SIG-M5 (cell line): ENCODE results near the gene EEFSEC.

Experiments used
- DNase-seq: peaks from one replicate; lab custom pipeline; 2025; lab: John Stamatoyannopoulos, UW

EEFSEC gene

GRCh38 chr3:128153156-128154041 lies at the start of gene EEFSEC:
Gene EEFSEC, plus strand, starts transcription at chr3:128153481. Its CDS starts 27 bp downstream, at chr3:128153508.
- DNase-seq, result no peak

GRCh38 chr3:128107834-128108233 lies 45.4 kb upstream of the EEFSEC start:
- no peak for DNase-seq

DNA sequence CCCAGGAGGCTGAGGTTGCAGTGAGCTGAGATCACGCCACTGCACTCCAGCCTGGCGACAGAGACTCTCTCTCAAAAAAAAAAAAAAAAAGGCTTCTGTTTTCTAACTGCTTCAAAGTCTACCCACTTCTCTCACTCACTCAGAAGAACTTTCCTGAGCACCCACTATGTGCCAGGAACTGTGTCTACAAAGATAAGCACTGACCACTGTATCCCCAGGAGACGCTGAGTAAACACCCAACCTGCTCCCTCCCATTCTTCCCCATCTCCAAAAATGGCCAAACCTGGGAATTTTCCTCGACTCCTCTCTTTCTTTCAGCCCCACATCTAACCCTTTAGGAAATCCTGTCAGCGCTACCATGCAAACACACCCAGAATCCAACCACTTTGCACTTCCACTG lies 42.1 kb upstream of the EEFSEC start:
- no peak for DNase-seq

DNA sequence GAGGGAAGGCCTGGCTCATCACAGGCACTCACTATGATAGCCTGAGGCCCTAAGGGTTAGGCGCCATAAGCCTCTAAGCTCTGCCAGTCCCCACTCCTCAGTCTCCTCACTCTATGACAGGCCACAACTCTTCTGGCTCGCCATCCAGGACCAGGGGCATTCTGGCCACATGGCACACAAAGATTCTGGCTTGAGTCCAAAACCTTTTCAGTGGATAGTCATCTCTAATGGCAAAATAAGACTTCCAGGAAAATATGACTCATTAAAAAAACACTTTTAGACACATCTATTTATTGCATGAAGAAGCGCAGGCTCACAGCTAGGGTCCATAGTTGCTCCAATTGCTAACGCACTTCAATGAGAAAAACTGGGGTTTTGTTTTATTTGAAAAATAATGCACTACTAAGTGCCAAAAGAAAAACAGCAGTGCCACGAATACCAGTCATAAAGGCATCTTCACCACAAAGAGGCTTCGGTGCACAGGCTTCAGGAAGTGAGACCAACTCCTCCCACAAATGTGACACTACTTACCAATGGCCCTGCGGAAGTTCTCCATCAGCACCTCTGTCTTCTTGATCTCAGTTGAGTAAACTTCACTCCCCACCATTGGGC lies 40.8 kb upstream of the EEFSEC start:
- DNase-seq, result no peak

- no peak for DNase-seq
These were observed 39.2 kb upstream of the EEFSEC start for GRCh38 chr3:128113817-128114794.

DNA sequence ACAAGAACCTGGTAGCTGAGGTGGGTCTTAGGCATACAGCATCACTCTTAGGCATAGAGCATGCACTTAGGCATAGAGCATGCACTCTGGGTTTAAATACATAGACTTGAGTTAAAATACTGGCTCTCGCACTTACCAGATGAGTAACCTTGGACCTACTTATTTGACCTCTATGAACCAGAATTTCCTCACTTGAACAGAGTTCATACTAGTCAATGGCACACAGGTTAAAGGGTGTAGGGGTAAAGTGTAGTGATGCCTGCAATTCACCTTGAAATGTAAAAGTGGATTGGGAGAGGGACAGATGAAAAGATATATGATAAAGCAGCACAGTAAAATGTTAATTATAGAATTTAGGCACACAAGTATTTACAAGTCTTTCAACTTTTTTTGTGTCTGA lies 31.3 kb upstream of the EEFSEC start:
- no peak for DNase-seq

GRCh38 chr3:128123156-128123537 lies 30.1 kb upstream of the EEFSEC start:
- DNase-seq, result no peak

GRCh38 chr3:128123538-128124368 lies 29.5 kb upstream of the EEFSEC start, which contains the start of gene RUVBL1:
Gene RUVBL1, minus strand, starts transcription at chr3:128123812. Its CDS starts 88 bp downstream, at chr3:128123724.
- DNase-seq, result peak; percentile 98

DNA sequence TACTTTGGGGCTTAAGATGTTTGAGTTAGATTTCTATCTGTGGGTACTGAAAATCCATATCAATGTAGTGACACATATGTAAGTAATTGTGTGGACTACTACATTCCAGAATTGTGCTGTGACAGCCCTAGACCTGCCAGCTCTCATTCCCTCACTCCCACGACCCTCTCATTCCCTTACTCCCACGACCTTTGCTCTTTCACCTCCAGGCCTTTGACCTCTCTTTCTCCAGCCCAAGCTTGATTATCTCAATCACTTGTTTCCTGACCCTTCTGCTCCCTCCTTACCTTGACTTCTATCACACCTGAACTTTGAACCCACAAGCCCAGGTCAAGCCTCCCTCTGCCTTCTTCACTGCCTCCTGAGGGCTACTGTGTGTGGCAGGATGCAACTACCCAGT lies 26.0 kb upstream of the EEFSEC start:
- DNase-seq, result no peak

DNA sequence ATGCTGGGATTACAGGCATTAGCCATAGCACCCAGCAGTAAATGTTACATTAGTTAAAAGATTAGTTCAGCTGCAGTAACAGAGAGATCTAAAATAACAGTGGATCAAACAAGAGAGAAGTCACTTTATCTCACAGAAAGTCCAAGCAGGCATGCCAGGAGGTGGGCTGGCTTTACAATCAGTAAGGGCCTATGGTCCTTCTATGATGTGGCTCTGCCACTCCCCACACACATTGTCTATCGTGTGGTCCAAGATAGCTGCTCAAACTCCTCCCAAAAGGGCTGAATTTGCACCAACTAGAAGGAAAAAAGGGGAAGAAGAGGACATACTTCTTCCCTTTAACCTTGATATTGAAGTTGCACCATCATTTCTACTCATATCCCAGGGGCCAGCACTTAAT lies 25.0 kb upstream of the EEFSEC start:
- DNase-seq, result no peak

GRCh38 chr3:128131897-128132646 lies 21.2 kb upstream of the EEFSEC start:
- DNase-seq, result no peak

DNA sequence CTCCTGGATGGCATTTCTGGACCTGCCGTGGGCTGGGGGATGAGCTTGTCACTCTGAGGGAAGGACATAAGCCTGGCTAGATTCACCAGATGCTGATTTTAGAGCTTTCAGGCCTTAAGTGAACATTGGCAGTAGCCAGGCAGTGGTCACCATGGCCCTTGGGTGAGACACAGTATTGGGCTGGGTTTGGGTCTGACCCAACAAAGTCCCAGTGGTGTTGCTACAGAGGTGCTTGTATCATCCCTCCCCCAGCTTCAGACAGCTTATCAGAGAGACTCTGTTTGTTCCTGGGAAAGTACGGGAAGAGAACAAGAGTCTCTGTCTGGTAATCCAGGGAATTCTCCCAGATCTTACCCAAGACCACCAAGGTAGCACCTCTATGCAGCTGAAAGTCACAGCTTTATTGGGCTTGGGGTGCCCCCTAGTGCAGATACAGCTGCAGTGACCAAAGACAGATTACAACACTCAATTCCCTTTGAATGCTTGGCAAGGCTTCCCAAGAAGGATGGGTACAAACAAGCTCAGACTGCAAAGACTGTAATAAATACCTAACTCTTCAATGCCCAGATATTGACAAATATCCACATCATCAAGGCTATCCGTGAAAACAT lies 19.9 kb upstream of the EEFSEC start:
- no peak for DNase-seq

DNA sequence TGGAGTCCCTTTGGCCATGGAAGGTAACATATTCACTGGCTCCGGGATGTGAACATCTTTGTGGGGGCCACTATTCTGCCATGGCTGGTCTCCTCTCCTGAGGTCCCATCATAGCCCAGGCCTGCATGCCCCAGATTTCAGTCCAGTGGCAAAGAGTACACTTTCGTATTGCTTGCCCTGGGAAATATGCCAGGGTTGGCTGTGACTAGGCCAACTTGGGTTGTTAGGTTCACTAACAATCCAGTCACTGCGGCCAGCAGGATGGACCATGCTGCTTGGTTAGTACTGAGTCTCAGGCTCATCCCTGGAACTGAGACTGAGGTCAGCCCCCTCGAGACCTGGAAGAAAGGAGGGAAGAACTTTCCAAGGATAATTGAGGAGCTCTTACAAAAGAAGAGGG lies 9.8 kb upstream of the EEFSEC start:
- DNase-seq, result no peak

GRCh38 chr3:128144512-128145187 lies 8.6 kb upstream of the EEFSEC start:
- no peak for DNase-seq

DNA sequence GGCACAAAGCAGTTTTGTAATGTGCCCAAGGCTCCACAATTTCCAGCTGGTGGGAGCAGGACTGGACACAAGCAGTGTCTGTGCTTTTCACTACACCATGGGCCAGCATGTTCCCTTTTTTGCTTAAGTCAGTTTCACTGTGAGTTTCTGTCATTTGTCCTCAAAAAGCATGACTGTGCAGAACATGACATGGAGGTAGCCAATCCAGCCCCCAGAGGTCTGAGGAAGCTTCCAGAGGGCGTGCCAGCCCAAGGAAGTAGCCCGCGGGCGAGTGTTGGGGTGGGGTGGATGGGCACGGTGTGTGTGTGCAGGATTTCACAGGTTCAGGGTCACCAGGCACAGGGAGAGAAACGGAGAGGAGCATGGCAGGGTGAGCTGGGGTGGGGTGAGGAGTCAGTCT lies 8.0 kb upstream of the EEFSEC start:
- peak; percentile 24 for DNase-seq

- no peak for DNase-seq
These were observed 7.1 kb upstream of the EEFSEC start for GRCh38 chr3:128146201-128146600.

DNA sequence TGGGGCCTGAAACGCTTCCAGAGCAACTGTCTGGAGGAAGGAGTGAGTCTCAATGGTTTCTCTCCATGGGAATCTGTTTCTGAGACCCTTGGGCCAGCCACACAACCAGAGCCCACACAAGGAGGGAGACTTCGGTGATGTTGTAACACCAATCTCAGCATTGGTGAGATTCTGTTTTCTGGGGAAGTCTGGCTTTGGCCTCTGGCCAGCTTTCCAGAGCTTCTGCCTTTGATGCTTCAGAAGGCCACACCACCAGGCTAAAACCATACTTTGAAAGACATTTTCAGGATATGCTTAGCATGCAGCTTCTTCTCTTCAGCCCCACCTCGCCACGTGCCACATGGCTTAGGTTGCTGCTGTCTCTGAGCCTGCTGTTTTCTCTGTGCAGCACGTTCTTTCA lies 3.6 kb upstream of the EEFSEC start:
- no peak for DNase-seq

GRCh38 chr3:128151758-128152274 lies 1.5 kb upstream of the EEFSEC start:
- no peak for DNase-seq

GRCh38 chr3:128152419-128153155 lies 694 bp upstream of the EEFSEC start:
- no peak for DNase-seq
